Type B pancreatic cell (in vitro differentiated cells): ENCODE data around the gene ATP5F1D. TPM values are rescaled to one million over a fixed set of nuclear protein-coding genes. Genes with fewer than 3 reads are reported as not detected.
"Not testable (repeated sequence)": the region's sequence is repeated elsewhere in the genome, so short reads cannot be mapped to it uniquely, and the experiment has no call there.

Experiments used
- DNase-seq: peaks from one replicate; pipeline ENCODE4 v3.0.0; 2021; ENCODE audit warnings: mixed read lengths; ENCODE audit not compliant: unreplicated experiment; ENCODE audit errors: extremely low spot score
- H3K27ac Mint-ChIP-seq: 2 replicates; pipeline ENCODE4 v1.8.0; 2021; ENCODE audit warnings: mild to moderate bottlenecking, mixed read lengths
- H3K27me3 Mint-ChIP-seq: 2 replicates; pipeline ENCODE4 v1.8.0; 2021; ENCODE audit warnings: mixed read lengths
- H3K36me3 Mint-ChIP-seq: 2 replicates; pipeline ENCODE4 v1.8.0; 2021; ENCODE audit warnings: mixed read lengths
- H3K4me1 Mint-ChIP-seq: one replicate; pipeline ENCODE4 v1.8.0; 2021; ENCODE audit warnings: mixed read lengths; ENCODE audit not compliant: unreplicated experiment
- H3K4me3 Mint-ChIP-seq: 2 replicates; pipeline ENCODE4 v1.8.0; 2021; ENCODE audit warnings: mild to moderate bottlenecking, mixed read lengths
- H3K9me3 Mint-ChIP-seq: 2 replicates; pipeline ENCODE4 v1.8.0; 2021; ENCODE audit warnings: mixed read lengths
- CTCF ChIP-seq: fragments of 200-600 bp; sonication (generic); conservative IDR thresholded peaks from 2 replicates; pipeline ENCODE4 v1.5.0; 2021; ENCODE audit warnings: antibody characterized with exemption, mild to moderate bottlenecking
- total RNA-seq: library from RNA; stranded (reverse); gene quantifications from 2 replicates; pipeline ENCODE4 v1.2.1, GENCODE V29; 2021; ENCODE audit warnings: low replicate concordance

The ATP5F1D gene
- total RNA-seq, 1 donor from 2014 or later = 165 TPM

GRCh38 chr19:1206864-1207450 lies 34.6 kb upstream of the ATP5F1D start:
- no peaks in the 10 kb centered on the region for H3K27me3 Mint-ChIP-seq
- no peaks in the 10 kb centered on the region for H3K9me3 Mint-ChIP-seq
- peak overlapping the region; percentile 87 for H3K27ac Mint-ChIP-seq
- peaks cover 15% of the 10 kb centered on the region for H3K4me1 Mint-ChIP-seq
- H3K4me3 Mint-ChIP-seq = peak overlapping the region; percentile 90
- no peak for TF ChIP-seq CTCF
- DNase-seq = no peak
- H3K36me3 Mint-ChIP-seq = peaks cover 3% of the 10 kb centered on the region

- Mint-ChIP-seq H3K27ac (peak overlapping the region; percentile 13), H3K4me1 (peaks cover 13% of the 10 kb centered on the region)
- H3K27me3 Mint-ChIP-seq, DNase-seq, H3K9me3 Mint-ChIP-seq, H3K4me3 Mint-ChIP-seq, H3K36me3 Mint-ChIP-seq: not testable (repeated sequence)
Observed at GRCh38 chr19:1208830-1209229, 32.7 kb upstream of the ATP5F1D start.

- Mint-ChIP-seq H3K27me3 (no peaks in the 10 kb centered on the region), H3K36me3 (peaks cover 8% of the 10 kb centered on the region), H3K4me3 (peak overlapping the region; percentile 69), H3K9me3 (no peaks in the 10 kb centered on the region), H3K4me1 (peaks cover 15% of the 10 kb centered on the region), H3K27ac (peak overlapping the region; percentile 46)
- no peak for DNase-seq
- no peak for TF ChIP-seq CTCF
Observed at GRCh38 chr19:1210227-1210538, 31.4 kb upstream of the ATP5F1D start.

- Mint-ChIP-seq H3K4me1 (peaks cover 15% of the 10 kb centered on the region), H3K36me3 (peaks cover 8% of the 10 kb centered on the region), H3K27me3 (no peaks in the 10 kb centered on the region), H3K4me3 (peak overlapping the region; percentile 60), H3K9me3 (no peaks in the 10 kb centered on the region), H3K27ac (no peak overlapping the region)
- TF ChIP-seq CTCF = no peak
- peak; percentile 65 for DNase-seq
Observed at GRCh38 chr19:1211494-1212234, 29.9 kb upstream of the ATP5F1D start.

GRCh38 chr19:1213391-1214286 lies 27.9 kb upstream of the ATP5F1D start:
- DNase-seq = peak; percentile 64
- no peaks in the 10 kb centered on the region for H3K27me3 Mint-ChIP-seq

More at GRCh38 chr19:1213391-1214286, 27.9 kb upstream of the ATP5F1D start:
- Mint-ChIP-seq H3K36me3 (peaks cover 8% of the 10 kb centered on the region), H3K4me3 (peak overlapping the region; percentile 70), H3K27ac (peak overlapping the region; percentile 88), H3K9me3 (no peaks in the 10 kb centered on the region), H3K4me1 (peaks cover 15% of the 10 kb centered on the region)
- TF ChIP-seq CTCF = no peak
